Measurements from ENCODE around the gene MSANTD7.

Gene MSANTD7

DNA sequence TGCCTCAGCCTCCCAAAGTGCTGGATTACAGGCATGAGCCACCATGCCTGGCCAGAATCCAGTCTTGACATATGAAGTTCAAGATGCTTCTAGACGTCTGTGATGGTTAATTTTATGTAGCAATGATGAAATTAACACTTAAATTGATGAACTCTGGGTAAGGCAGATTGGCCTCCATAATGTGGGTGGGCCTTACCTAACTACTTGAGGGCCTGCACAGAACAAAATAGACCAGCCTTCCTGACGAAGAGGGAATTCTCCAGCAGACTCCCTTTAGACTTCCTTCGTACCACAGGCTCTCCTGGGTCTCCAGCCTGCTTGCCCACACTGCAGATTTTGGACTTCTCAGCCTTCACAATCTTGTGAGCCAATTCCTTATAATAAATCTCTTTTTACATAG, 5.0 kb upstream of the MSANTD7 start:
- no peak for DNase-seq
- Histone ChIP-seq H3K36me3 (peaks cover 0 to 6% (median 0%) of the 10 kb centered on the region in 3 donors), H3K27ac (no peak overlapping the region), H3K9me3 (no peaks in the 10 kb centered on the region), H3K4me1 (peaks cover 0 to 11% (median 10%) of the 10 kb centered on the region in 4 donors), H3K4me3 (no peak overlapping the region), H3K27me3 (no peaks in the 10 kb centered on the region)
- intact Hi-C loops (cut with DNase I; ENCODE audit: low total_unique reads), result no loop called here
- TF ChIP-seq, protein P1, sequence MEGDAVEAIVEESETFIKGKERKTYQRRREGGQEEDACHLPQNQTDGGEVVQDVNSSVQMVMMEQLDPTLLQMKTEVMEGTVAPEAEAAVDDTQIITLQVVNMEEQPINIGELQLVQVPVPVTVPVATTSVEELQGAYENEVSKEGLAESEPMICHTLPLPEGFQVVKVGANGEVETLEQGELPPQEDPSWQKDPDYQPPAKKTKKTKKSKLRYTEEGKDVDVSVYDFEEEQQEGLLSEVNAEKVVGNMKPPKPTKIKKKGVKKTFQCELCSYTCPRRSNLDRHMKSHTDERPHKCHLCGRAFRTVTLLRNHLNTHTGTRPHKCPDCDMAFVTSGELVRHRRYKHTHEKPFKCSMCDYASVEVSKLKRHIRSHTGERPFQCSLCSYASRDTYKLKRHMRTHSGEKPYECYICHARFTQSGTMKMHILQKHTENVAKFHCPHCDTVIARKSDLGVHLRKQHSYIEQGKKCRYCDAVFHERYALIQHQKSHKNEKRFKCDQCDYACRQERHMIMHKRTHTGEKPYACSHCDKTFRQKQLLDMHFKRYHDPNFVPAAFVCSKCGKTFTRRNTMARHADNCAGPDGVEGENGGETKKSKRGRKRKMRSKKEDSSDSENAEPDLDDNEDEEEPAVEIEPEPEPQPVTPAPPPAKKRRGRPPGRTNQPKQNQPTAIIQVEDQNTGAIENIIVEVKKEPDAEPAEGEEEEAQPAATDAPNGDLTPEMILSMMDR (IDR thresholded peaks at IDR 0.05), result no peak

DNA sequence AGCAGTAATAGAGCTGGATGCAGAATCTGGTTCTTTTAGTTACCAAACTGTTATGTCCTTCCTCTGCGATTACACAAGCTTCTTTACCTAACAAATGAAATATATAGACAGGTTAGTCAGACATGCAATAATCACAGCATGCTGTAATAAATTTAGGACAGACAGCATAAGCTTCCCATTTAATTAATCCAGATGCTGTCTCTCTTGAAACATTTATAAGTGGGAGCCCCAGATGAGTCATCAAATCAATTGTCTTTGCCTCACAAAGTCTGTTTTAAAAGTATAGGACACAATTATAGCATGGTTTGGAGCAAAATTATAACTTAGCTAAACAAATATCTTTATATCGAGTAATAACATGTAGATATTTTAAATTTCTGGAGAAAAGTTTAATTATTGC, 1.9 kb upstream of the MSANTD7 start:
- no peak overlapping the region for H3K4me3 ChIP-seq
- H3K4me1 ChIP-seq, result peaks cover 0 to 24% (median 17%) of the 10 kb centered on the region in 4 donors
- peak overlapping the region in 1 of 2 donors; percentile 97 for H3K27ac ChIP-seq
- no peaks in the 10 kb centered on the region for H3K27me3 ChIP-seq
- TF ChIP-seq, protein P1 (IDR thresholded peaks at IDR 0.05), result no peak
- no peaks in the 10 kb centered on the region for H3K9me3 ChIP-seq
- intact Hi-C loops (cut with DNase I; ENCODE audit: low total_unique reads), result loop anchor here (5.0 kb wide), 1 partner anchor 41 kb away; the partner anchor contains the start of gene SUV39H2
- no peak for DNase-seq
- H3K36me3 ChIP-seq, result peaks cover 3 to 7% (median 4%) of the 10 kb centered on the region in 3 donors

DNA sequence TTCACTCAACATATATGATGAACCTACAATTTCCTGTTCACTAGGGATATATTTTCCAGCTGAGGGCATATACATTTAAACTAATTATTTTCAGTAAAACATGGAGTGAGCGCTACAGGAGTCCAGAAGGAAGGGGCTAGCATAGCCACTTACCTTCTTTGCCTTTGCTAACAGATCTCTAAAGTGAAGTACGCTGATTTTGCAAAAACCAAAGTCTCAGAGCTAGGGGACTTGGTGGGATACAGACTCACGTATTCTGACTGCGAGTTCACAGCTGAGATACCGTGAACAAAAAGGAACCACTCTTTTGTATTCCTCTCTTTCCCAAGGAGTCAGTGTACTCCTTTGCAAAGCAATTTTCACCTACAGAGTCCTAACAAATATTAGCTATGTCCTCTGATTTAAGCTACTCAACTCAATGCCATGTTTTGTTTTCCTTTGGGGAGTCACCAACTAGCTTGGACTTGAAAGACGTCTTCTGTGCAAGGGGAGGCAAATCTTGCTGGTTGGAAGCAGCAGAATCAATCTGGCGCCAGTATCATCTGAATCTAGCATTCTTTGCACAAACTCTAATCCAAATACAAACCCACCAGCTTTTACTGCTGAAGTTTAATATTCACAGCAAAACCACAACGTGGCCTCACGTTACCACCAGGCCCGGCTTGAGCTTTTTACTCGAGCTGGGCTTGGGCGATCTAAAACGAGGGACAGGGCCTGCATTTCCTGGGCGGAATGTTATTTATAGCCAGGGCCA, 926 bp upstream of the MSANTD7 start:
- H3K4me1 ChIP-seq, result peaks cover 0 to 24% (median 17%) of the 10 kb centered on the region in 4 donors
- H3K27ac ChIP-seq, result peak overlapping the region; percentile 89 to 97
- H3K36me3 ChIP-seq, result peaks cover 13 to 17% (median 14%) of the 10 kb centered on the region in 3 donors
- no peaks in the 10 kb centered on the region for H3K9me3 ChIP-seq
- intact Hi-C loops (cut with DNase I; ENCODE audit: low total_unique reads), result loop anchor here (5.0 kb wide), 1 partner anchor 40 kb away; the partner anchor contains the start of gene SUV39H2
- no peaks in the 10 kb centered on the region for H3K27me3 ChIP-seq
- TF ChIP-seq, protein P1 (IDR thresholded peaks at IDR 0.05), result no peak
- peak overlapping the region; percentile 92 to 94 for H3K4me3 ChIP-seq
- DNase-seq, result no peak

DNA sequence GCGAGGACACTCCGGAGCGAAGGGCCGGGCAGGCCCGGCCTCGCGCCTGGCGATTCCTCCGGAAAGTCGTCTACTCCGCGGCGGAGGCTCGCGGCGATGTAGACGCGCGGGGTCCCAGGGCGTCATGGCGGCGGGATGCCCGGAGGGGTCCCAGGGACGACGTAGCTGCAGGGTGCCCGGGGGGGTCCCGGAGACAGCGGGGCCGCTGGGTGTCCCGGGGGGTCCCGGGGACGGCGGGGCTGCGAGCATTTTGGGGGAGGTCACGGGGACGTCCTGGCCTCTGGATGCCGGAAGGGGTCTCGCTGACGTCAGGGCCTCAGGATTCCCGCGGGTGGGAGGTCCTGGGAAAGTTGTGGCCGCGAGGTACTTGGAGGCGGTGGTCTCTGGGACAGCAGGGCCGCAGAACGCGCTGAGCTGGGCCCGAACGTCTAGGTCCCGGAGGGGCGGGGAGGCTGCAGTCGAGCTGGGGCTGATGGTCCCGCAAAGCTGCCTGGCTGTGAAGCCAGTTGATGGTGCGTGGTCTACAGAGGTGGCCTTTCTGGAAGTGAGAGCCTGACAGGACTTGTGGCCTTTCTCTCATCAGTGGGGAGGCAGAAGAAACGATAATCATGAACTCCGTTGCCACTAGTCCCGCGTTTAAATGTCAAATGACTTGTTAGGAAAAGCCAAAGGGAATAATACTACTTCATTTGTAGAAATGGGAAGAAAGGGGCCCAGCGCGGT, 637 bp downstream of the MSANTD7 start:
- no peaks in the 10 kb centered on the region for H3K27me3 ChIP-seq
- intact Hi-C loops (cut with DNase I; ENCODE audit: low total_unique reads), result loop anchor here (5.0 kb wide), 1 partner anchor 39 kb away; the partner anchor contains the start of gene SUV39H2
- peaks cover 0 to 24% (median 17%) of the 10 kb centered on the region in 4 donors for H3K4me1 ChIP-seq
- DNase-seq, result peak; percentile 22 to 70
- TF ChIP-seq, protein P1 (IDR thresholded peaks at IDR 0.05), result no peak
- H3K9me3 ChIP-seq, result no peaks in the 10 kb centered on the region
- peaks cover 27 to 30% (median 28%) of the 10 kb centered on the region in 3 donors for H3K36me3 ChIP-seq
- H3K4me3 ChIP-seq, result peak overlapping the region; percentile 92 to 94
- peak overlapping the region; percentile 89 to 97 for H3K27ac ChIP-seq

DNA sequence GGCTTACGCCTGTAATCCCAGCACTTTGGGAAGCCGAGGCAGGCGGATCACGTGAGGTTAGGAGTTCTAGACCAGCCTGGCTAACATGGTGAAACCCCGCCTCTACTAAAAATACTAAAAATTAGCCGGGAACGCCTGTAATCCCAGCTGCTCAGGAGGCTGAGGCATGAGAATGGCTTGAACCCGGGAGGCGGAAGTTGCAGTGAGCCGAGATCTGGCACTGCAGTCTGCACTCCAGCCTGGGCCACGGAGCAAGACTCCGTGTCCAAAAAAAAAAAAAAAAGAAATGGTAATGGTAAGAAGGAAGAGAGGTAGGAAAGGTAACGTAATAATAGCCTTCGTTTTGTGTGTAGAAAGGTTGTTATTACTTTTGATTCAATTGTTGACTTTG, 1.2 kb downstream of the MSANTD7 start:
- peak overlapping the region; percentile 92 to 94 for H3K4me3 ChIP-seq
- H3K9me3 ChIP-seq, result no peaks in the 10 kb centered on the region
- H3K4me1 ChIP-seq, result peaks cover 0 to 24% (median 17%) of the 10 kb centered on the region in 4 donors
- intact Hi-C loops (cut with DNase I; ENCODE audit: low total_unique reads), result loop anchor here (5.0 kb wide), 1 partner anchor 38 kb away; the partner anchor contains the start of gene SUV39H2
- peak overlapping the region; percentile 89 to 97 for H3K27ac ChIP-seq
- no peaks in the 10 kb centered on the region for H3K27me3 ChIP-seq
- TF ChIP-seq, protein P1 (IDR thresholded peaks at IDR 0.05), result no peak
- peaks cover 30 to 34% (median 32%) of the 10 kb centered on the region in 3 donors for H3K36me3 ChIP-seq
- no peak for DNase-seq
